HFFc6 (cell line): Measurements from ENCODE around the gene SLC37A4. TPM values are rescaled to one million over a fixed set of nuclear protein-coding genes. Genes with fewer than 3 reads are reported as not detected.

Source experiments
- DNase-seq: peaks from one replicate; pipeline ENCODE4 v3.0.0-alpha.2; 2018
- H3K27ac Mint-ChIP-seq: 2 replicates; pipeline ENCODE4 v1.8.0; 2020; ENCODE audit warnings: mild to moderate bottlenecking, mixed read lengths
- H3K27me3 Mint-ChIP-seq: 2 replicates; pipeline ENCODE4 v1.8.0; 2021; ENCODE audit warnings: mild to moderate bottlenecking, moderate library complexity, mixed read lengths; ENCODE audit not compliant: insufficient read depth
- H3K36me3 Mint-ChIP-seq: 2 replicates; pipeline ENCODE4 v1.8.0; 2021; ENCODE audit warnings: low read depth, mixed read lengths
- H3K4me1 Mint-ChIP-seq: 2 replicates; pipeline ENCODE4 v1.8.0; 2020; ENCODE audit warnings: low read depth, mixed read lengths
- H3K4me3 Mint-ChIP-seq: 2 replicates; pipeline ENCODE4 v1.8.0; 2020; ENCODE audit warnings: mild to moderate bottlenecking, moderate library complexity, mixed read lengths
- H3K9me3 Mint-ChIP-seq: 2 replicates; pipeline ENCODE4 v1.8.0; 2020; ENCODE audit warnings: mild to moderate bottlenecking, mixed read lengths
- CTCF ChIP-seq: fragments of 200-600 bp; sonication (generic); IDR thresholded peaks from 2 replicates; pipeline ENCODE4 v1.5.0; 2021; ENCODE audit warnings: antibody characterized with exemption, mild to moderate bottlenecking
- total RNA-seq, 6 experiments: library from RNA; stranded (reverse); fragmentation: NEBNext Ultra II Directional; extraction: Animal tissue kit (Norgen Biotek cat#: 25700); gene quantifications; 2 replicates in 1 of 6; 3 replicates in 5 of 6; pipeline ENCODE4 v1.2.3, GENCODE V29; 2021

Gene SLC37A4
- total RNA-seq, 6 experiments from 2014 or later: 7.1 to 12.0 (median 10.3) TPM

- Mint-ChIP-seq H3K9me3 (no peaks in the 10 kb centered on the region), H3K36me3 (peaks cover 37% of the 10 kb centered on the region), H3K27me3 (peaks cover 1% of the 10 kb centered on the region; the same call in 1 of the 2 replicates), H3K4me3 (peak overlapping the region; percentile 91), H3K4me1 (peaks cover 29% of the 10 kb centered on the region), H3K27ac (peak overlapping the region; percentile 83)
- DNase-seq: peak; percentile 56
- TF ChIP-seq CTCF: peak; percentile 56
These were observed 25.2 kb upstream of the SLC37A4 start for GRCh38 chr11:119055901-119056300.

GRCh38 chr11:119054418-119054817 lies 23.7 kb upstream of the SLC37A4 start:
- peaks cover 2% of the 10 kb centered on the region for H3K27me3 Mint-ChIP-seq
- H3K9me3 Mint-ChIP-seq: no peaks in the 10 kb centered on the region
- no peak for TF ChIP-seq CTCF
- no peak for DNase-seq
- H3K36me3 Mint-ChIP-seq: peaks cover 45% of the 10 kb centered on the region
- H3K4me3 Mint-ChIP-seq: no peak overlapping the region
- no peak overlapping the region for H3K27ac Mint-ChIP-seq
- H3K4me1 Mint-ChIP-seq: peaks cover 29% of the 10 kb centered on the region

GRCh38 chr11:119052163-119052814 lies 21.6 kb upstream of the SLC37A4 start:
- no peak for DNase-seq
- peaks cover 3% of the 10 kb centered on the region for H3K27me3 Mint-ChIP-seq
- no peak for TF ChIP-seq CTCF
- H3K36me3 Mint-ChIP-seq: peaks cover 53% of the 10 kb centered on the region
- no peak overlapping the region for H3K27ac Mint-ChIP-seq
- peaks cover 17% of the 10 kb centered on the region for H3K4me1 Mint-ChIP-seq
- H3K9me3 Mint-ChIP-seq: no peaks in the 10 kb centered on the region
- H3K4me3 Mint-ChIP-seq: no peak overlapping the region

GRCh38 chr11:119051440-119052162 lies 20.9 kb upstream of the SLC37A4 start:
- DNase-seq: no peak
- H3K4me3 Mint-ChIP-seq: no peak overlapping the region
- H3K27ac Mint-ChIP-seq: no peak overlapping the region
- peaks cover 3% of the 10 kb centered on the region for H3K27me3 Mint-ChIP-seq
- no peaks in the 10 kb centered on the region for H3K9me3 Mint-ChIP-seq
- TF ChIP-seq CTCF: no peak
- peaks cover 57% of the 10 kb centered on the region for H3K36me3 Mint-ChIP-seq
- peaks cover 17% of the 10 kb centered on the region for H3K4me1 Mint-ChIP-seq

- Mint-ChIP-seq H3K27ac (no peak overlapping the region), H3K4me1 (no peaks in the 10 kb centered on the region; the same call in 1 of the 2 replicates), H3K4me3 (no peak overlapping the region), H3K9me3 (no peaks in the 10 kb centered on the region), H3K36me3 (peaks cover 58% of the 10 kb centered on the region), H3K27me3 (peaks cover 3% of the 10 kb centered on the region; the same call in 1 of the 2 replicates)
- DNase-seq: no peak
- no peak for TF ChIP-seq CTCF
These were observed 18.4 kb upstream of the SLC37A4 start for GRCh38 chr11:119049081-119049480.
